Mesothelial cell of epicardium (in vitro differentiated cells): ENCODE results near the gene RPS6KC1. TPM values are rescaled to one million over a fixed set of nuclear protein-coding genes. Genes with fewer than 3 reads are reported as not detected.

Source experiments
- DNase-seq, 2 experiments: peaks; one replicate each; pipeline ENCODE4 v3.0.0; 2021; ENCODE audit warnings: low spot score in 2 of 2; ENCODE audit not compliant: unreplicated experiment in 2 of 2
- H3K27ac Mint-ChIP-seq: 2 replicates; pipeline ENCODE4 v1.8.0; 2021; ENCODE audit warnings: mixed read lengths
- H3K27me3 Mint-ChIP-seq: 2 replicates; pipeline ENCODE4 v1.8.0; 2021; ENCODE audit warnings: low read depth, mixed read lengths
- H3K36me3 Mint-ChIP-seq: 2 replicates; pipeline ENCODE4 v1.8.0; 2021; ENCODE audit warnings: mixed read lengths
- H3K4me1 Mint-ChIP-seq: 2 replicates; pipeline ENCODE4 v1.8.0; 2021; ENCODE audit warnings: mixed read lengths
- H3K4me3 Mint-ChIP-seq: 2 replicates; pipeline ENCODE4 v1.8.0; 2021; ENCODE audit warnings: mild to moderate bottlenecking, moderate library complexity, mixed read lengths
- H3K9me3 Mint-ChIP-seq: 2 replicates; pipeline ENCODE4 v1.8.0; 2021; ENCODE audit warnings: mixed read lengths
- CTCF ChIP-seq: fragments of 200-600 bp; sonication (generic); IDR thresholded peaks from one replicate; pipeline ENCODE4 v1.5.0; 2021; ENCODE audit warnings: antibody characterized with exemption; ENCODE audit not compliant: unreplicated experiment
- total RNA-seq: library from RNA; stranded (reverse); gene quantifications from 3 replicates; pipeline ENCODE4 v1.2.1, GENCODE V29; 2021

Gene RPS6KC1
- total RNA-seq, 1 donor from 2014 or later: 28.5 TPM

- H3K27me3 Mint-ChIP-seq: peaks cover 9% of the 10 kb centered on the region
- DNase-seq: no peak
- H3K4me1 Mint-ChIP-seq: peaks cover 39% of the 10 kb centered on the region
- peaks cover 12% of the 10 kb centered on the region for H3K9me3 Mint-ChIP-seq
- peaks cover 2% of the 10 kb centered on the region for H3K36me3 Mint-ChIP-seq
- TF ChIP-seq CTCF: no peak
- H3K4me3 Mint-ChIP-seq: peak overlapping the region; percentile 63
- no peak overlapping the region for H3K27ac Mint-ChIP-seq
These were observed 2.4 kb downstream of the RPS6KC1 start for GRCh38 chr1:213053455-213053854.

GRCh38 chr1:213054142-213054541, 3.1 kb downstream of the RPS6KC1 start:
- H3K27me3 Mint-ChIP-seq: peaks cover 2% of the 10 kb centered on the region
- no peak overlapping the region for H3K27ac Mint-ChIP-seq
- no peak for TF ChIP-seq CTCF
- peaks cover 3% of the 10 kb centered on the region for H3K36me3 Mint-ChIP-seq
- H3K4me1 Mint-ChIP-seq: peaks cover 39% of the 10 kb centered on the region
- DNase-seq: no peak
- H3K4me3 Mint-ChIP-seq: no peak overlapping the region
- peaks cover 10% of the 10 kb centered on the region for H3K9me3 Mint-ChIP-seq

GRCh38 chr1:213054733-213055591, 3.9 kb downstream of the RPS6KC1 start:
- Mint-ChIP-seq H3K27ac (peak overlapping the region; percentile 41), H3K4me3 (no peak overlapping the region), H3K9me3 (peaks cover 12% of the 10 kb centered on the region), H3K36me3 (peaks cover 5% of the 10 kb centered on the region), H3K27me3 (no peaks in the 10 kb centered on the region), H3K4me1 (peaks cover 39% of the 10 kb centered on the region)
- no peak for DNase-seq
- TF ChIP-seq CTCF: no peak

GRCh38 chr1:213055767-213056166, 4.7 kb downstream of the RPS6KC1 start:
- H3K36me3 Mint-ChIP-seq: peaks cover 5% of the 10 kb centered on the region
- peaks cover 6% of the 10 kb centered on the region for H3K9me3 Mint-ChIP-seq
- no peak for DNase-seq
- no peak overlapping the region for H3K4me3 Mint-ChIP-seq
- H3K27ac Mint-ChIP-seq: no peak overlapping the region
- no peak for TF ChIP-seq CTCF
- H3K27me3 Mint-ChIP-seq: no peaks in the 10 kb centered on the region
- H3K4me1 Mint-ChIP-seq: peaks cover 31% of the 10 kb centered on the region

- peaks cover 24% of the 10 kb centered on the region for H3K4me1 Mint-ChIP-seq
- TF ChIP-seq CTCF: no peak
- H3K36me3 Mint-ChIP-seq: peaks cover 5% of the 10 kb centered on the region
- no peak for DNase-seq
- H3K4me3 Mint-ChIP-seq: no peak overlapping the region
- H3K27ac Mint-ChIP-seq: no peak overlapping the region
- peaks cover 6% of the 10 kb centered on the region for H3K9me3 Mint-ChIP-seq
- no peaks in the 10 kb centered on the region for H3K27me3 Mint-ChIP-seq
These were observed 6.4 kb downstream of the RPS6KC1 start for GRCh38 chr1:213057264-213058059.
